GM23338 (cell line): Measurements from ENCODE around the gene CTXN1. TPM values are rescaled to one million over a fixed set of nuclear protein-coding genes. Genes with fewer than 3 reads are reported as not detected.

ENCODE experiments used
- EZH2 ChIP-seq: fragments of 200-600 bp; sonication (generic); IDR thresholded peaks from one replicate; pipeline ENCODE4 v1.8.0; 2017; ENCODE audit warnings: antibody characterized with exemption, mild to moderate bottlenecking, low read depth; ENCODE audit not compliant: unreplicated experiment
- STAT1 ChIP-seq: IDR thresholded peaks from one replicate; pipeline ENCODE4 v1.6.1; 2016; ENCODE audit warnings: antibody characterized with exemption; ENCODE audit not compliant: unreplicated experiment
- ZNF114 ChIP-seq: fragments of 250-450 bp; sonication (Bioruptor Pico); IDR thresholded peaks from 2 replicates; pipeline ENCODE4 v1.5.0; 2020; ENCODE audit warnings: mild to moderate bottlenecking, moderate library complexity
- polyA plus RNA-seq: library from polyadenylated mRNA; unstranded; fragments of >200 nt; fragmentation: Nextera tagmentation; extraction: Ambion mirVana; gene quantifications from 2 replicates; pipeline ENCODE4 v1.2.1, GENCODE V29; 2016
- total RNA-seq: library from RNA; depleted of rRNA; stranded (reverse); fragments of >200 nt; shearing (Covaris generic); gene quantifications from 2 replicates; pipeline ENCODE4 v1.2.3, GENCODE V29; 2014
- TF ChIP-seq, protein P1 (sequence below): fragments of 250-450 bp; sonication (Bioruptor Pico); IDR thresholded peaks from 2 replicates; pipeline ENCODE4 v1.5.0; 2020; ENCODE audit warnings: mild to moderate bottlenecking, moderate library complexity
- TF ChIP-seq, protein P2 (sequence below), 2 experiments: fragments of 200-600 bp in 1 of 2; sonication (generic) in 1 of 2; conservative IDR thresholded peaks; 2 replicates each; pipeline versions ENCODE4 v1.5.1 to v1.6.1; 2016 to 2017; ENCODE audit warnings: antibody characterized with exemption in 2 of 2, low read depth in 2 of 2, mild to moderate bottlenecking in 2 of 2, moderate library complexity in 1 of 2
- TF ChIP-seq, protein P3 (sequence below): IDR thresholded peaks from one replicate; pipeline ENCODE4 v1.6.1; 2018; ENCODE audit warnings: antibody characterized with exemption; ENCODE audit not compliant: unreplicated experiment

Gene CTXN1
- total and polyA plus RNA-seq, 2 experiments from 2014 or later: 22.5 to 52.4 TPM

DNA sequence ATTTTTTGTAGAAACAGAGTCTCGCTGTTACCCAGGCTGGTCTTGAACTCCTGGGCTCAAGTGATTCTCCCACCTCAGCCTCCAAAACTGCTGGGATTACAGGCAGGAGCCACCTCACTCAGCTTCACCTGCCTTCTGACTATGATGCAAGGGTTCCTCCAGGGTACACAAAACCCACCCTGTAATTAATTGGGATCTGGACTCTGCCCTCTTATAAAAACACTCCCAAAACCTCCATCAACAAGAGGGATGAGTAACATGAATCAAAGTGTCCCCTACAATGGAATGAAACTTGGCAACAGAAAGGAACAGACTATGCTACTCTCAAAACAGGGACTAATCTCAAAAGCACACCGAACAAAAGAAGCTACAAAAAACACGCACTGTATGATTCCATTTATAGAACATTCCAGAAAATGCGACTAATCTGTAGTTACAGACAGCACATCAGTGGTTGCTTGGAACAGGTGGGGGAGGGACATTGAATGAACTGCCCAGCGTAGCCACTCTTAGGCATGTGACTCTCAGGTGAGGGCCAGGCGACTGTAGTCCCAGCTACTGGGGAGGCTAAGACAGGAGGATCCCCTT is 48.6 kb downstream of the CTXN1 start (continued):
- TF ChIP-seq, protein P1, sequence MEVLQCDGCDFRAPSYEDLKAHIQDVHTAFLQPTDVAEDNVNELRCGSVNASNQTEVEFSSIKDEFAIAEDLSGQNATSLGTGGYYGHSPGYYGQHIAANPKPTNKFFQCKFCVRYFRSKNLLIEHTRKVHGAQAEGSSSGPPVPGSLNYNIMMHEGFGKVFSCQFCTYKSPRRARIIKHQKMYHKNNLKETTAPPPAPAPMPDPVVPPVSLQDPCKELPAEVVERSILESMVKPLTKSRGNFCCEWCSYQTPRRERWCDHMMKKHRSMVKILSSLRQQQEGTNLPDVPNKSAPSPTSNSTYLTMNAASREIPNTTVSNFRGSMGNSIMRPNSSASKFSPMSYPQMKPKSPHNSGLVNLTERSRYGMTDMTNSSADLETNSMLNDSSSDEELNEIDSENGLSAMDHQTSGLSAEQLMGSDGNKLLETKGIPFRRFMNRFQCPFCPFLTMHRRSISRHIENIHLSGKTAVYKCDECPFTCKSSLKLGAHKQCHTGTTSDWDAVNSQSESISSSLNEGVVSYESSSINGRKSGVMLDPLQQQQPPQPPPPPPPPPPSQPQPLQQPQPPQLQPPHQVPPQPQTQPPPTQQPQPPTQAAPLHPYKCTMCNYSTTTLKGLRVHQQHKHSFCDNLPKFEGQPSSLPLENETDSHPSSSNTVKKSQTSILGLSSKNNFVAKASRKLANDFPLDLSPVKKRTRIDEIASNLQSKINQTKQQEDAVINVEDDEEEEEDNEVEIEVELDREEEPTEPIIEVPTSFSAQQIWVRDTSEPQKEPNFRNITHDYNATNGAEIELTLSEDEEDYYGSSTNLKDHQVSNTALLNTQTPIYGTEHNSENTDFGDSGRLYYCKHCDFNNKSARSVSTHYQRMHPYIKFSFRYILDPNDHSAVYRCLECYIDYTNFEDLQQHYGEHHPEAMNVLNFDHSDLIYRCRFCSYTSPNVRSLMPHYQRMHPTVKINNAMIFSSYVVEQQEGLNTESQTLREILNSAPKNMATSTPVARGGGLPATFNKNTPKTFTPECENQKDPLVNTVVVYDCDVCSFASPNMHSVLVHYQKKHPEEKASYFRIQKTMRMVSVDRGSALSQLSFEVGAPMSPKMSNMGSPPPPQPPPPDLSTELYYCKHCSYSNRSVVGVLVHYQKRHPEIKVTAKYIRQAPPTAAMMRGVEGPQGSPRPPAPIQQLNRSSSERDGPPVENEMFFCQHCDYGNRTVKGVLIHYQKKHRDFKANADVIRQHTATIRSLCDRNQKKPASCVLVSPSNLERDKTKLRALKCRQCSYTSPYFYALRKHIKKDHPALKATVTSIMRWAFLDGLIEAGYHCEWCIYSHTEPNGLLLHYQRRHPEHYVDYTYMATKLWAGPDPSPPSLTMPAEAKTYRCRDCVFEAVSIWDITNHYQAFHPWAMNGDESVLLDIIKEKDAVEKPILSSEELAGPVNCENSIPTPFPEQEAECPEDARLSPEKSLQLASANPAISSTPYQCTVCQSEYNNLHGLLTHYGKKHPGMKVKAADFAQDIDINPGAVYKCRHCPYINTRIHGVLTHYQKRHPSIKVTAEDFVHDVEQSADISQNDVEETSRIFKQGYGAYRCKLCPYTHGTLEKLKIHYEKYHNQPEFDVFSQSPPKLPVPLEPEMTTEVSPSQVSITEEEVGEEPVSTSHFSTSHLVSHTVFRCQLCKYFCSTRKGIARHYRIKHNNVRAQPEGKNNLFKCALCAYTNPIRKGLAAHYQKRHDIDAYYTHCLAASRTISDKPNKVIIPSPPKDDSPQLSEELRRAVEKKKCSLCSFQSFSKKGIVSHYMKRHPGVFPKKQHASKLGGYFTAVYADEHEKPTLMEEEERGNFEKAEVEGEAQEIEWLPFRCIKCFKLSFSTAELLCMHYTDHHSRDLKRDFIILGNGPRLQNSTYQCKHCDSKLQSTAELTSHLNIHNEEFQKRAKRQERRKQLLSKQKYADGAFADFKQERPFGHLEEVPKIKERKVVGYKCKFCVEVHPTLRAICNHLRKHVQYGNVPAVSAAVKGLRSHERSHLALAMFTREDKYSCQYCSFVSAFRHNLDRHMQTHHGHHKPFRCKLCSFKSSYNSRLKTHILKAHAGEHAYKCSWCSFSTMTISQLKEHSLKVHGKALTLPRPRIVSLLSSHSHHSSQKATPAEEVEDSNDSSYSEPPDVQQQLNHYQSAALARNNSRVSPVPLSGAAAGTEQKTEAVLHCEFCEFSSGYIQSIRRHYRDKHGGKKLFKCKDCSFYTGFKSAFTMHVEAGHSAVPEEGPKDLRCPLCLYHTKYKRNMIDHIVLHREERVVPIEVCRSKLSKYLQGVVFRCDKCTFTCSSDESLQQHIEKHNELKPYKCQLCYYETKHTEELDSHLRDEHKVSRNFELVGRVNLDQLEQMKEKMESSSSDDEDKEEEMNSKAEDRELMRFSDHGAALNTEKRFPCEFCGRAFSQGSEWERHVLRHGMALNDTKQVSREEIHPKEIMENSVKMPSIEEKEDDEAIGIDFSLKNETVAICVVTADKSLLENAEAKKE (CRISPR knock-in tag): no peak
- TF ChIP-seq EZH2: no peak
- TF ChIP-seq, protein P2, sequence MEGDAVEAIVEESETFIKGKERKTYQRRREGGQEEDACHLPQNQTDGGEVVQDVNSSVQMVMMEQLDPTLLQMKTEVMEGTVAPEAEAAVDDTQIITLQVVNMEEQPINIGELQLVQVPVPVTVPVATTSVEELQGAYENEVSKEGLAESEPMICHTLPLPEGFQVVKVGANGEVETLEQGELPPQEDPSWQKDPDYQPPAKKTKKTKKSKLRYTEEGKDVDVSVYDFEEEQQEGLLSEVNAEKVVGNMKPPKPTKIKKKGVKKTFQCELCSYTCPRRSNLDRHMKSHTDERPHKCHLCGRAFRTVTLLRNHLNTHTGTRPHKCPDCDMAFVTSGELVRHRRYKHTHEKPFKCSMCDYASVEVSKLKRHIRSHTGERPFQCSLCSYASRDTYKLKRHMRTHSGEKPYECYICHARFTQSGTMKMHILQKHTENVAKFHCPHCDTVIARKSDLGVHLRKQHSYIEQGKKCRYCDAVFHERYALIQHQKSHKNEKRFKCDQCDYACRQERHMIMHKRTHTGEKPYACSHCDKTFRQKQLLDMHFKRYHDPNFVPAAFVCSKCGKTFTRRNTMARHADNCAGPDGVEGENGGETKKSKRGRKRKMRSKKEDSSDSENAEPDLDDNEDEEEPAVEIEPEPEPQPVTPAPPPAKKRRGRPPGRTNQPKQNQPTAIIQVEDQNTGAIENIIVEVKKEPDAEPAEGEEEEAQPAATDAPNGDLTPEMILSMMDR (conservative IDR thresholded peaks at IDR 0.05; ENCODE audit: low read depth in 2 of 2): no peak
- no peak for TF ChIP-seq STAT1
- no peak for TF ChIP-seq ZNF114 (CRISPR knock-in tag)
- TF ChIP-seq, protein P3, sequence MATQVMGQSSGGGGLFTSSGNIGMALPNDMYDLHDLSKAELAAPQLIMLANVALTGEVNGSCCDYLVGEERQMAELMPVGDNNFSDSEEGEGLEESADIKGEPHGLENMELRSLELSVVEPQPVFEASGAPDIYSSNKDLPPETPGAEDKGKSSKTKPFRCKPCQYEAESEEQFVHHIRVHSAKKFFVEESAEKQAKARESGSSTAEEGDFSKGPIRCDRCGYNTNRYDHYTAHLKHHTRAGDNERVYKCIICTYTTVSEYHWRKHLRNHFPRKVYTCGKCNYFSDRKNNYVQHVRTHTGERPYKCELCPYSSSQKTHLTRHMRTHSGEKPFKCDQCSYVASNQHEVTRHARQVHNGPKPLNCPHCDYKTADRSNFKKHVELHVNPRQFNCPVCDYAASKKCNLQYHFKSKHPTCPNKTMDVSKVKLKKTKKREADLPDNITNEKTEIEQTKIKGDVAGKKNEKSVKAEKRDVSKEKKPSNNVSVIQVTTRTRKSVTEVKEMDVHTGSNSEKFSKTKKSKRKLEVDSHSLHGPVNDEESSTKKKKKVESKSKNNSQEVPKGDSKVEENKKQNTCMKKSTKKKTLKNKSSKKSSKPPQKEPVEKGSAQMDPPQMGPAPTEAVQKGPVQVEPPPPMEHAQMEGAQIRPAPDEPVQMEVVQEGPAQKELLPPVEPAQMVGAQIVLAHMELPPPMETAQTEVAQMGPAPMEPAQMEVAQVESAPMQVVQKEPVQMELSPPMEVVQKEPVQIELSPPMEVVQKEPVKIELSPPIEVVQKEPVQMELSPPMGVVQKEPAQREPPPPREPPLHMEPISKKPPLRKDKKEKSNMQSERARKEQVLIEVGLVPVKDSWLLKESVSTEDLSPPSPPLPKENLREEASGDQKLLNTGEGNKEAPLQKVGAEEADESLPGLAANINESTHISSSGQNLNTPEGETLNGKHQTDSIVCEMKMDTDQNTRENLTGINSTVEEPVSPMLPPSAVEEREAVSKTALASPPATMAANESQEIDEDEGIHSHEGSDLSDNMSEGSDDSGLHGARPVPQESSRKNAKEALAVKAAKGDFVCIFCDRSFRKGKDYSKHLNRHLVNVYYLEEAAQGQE: no peak
